Measurements from ENCODE around the gene PPARA. TPM values are rescaled to one million over a fixed set of nuclear protein-coding genes. Genes with fewer than 3 reads are reported as not detected.

The PPARA gene
- total RNA-seq, 1 donor from 2014 or later = 9.3 TPM

DNA sequence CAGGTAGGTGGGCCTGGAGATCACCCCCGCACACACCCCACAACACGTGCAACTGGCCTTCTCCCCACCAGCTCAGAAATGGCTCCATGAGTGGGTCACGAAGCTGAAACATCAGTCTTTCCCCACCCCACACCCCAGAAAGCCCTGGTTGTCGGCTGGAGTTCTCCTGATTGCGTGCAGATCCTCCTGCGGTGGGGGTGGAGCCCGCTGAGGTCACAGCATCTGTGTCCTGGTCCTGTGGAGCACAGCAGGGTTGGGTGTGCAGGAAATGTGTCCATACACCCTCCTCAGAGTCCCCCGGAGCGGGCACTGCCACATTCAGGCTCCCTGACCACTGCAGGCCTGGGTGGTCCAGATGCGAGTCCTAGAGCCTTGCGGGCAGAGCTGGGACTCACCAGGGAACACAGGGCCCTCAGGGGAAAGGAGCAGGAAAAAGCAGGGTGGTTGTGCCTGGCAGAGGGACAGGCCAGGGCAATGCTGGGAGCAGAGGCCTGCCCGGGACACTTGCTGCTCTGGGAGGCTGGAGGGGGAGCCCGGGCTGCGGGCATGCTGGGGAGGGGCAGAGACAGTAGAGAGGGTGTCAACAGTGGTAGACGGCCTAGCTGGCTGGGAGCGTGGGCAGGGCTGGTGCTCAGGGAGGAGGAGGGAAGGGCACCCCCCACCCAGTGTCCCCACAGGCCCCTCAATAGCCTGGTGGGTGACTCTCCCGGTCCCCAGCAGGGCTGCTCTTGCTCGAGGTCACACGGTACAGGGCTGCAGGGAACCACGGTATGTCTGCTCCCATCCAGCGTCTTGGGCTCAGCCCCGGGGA is 42.4 kb upstream of the PPARA start:
- H3K27me3 ChIP-seq (ENCODE audit: control insufficient read depth, insufficient read depth, low read length) = no peaks in the 10 kb centered on the region
- H3K4me3 ChIP-seq (ENCODE audit: low read depth, low read length) = no peak overlapping the region
- TF ChIP-seq, protein P1, sequence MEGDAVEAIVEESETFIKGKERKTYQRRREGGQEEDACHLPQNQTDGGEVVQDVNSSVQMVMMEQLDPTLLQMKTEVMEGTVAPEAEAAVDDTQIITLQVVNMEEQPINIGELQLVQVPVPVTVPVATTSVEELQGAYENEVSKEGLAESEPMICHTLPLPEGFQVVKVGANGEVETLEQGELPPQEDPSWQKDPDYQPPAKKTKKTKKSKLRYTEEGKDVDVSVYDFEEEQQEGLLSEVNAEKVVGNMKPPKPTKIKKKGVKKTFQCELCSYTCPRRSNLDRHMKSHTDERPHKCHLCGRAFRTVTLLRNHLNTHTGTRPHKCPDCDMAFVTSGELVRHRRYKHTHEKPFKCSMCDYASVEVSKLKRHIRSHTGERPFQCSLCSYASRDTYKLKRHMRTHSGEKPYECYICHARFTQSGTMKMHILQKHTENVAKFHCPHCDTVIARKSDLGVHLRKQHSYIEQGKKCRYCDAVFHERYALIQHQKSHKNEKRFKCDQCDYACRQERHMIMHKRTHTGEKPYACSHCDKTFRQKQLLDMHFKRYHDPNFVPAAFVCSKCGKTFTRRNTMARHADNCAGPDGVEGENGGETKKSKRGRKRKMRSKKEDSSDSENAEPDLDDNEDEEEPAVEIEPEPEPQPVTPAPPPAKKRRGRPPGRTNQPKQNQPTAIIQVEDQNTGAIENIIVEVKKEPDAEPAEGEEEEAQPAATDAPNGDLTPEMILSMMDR (IDR thresholded peaks at IDR 0.05; ENCODE audit: insufficient read depth, low read length, poor library complexity, severe bottlenecking) = no peak
- DNase-seq (ENCODE audit: low read depth) = no peak
- H3K36me3 ChIP-seq (ENCODE audit: control insufficient read depth, insufficient read depth, low read length) = peaks cover 3% of the 10 kb centered on the region

DNA sequence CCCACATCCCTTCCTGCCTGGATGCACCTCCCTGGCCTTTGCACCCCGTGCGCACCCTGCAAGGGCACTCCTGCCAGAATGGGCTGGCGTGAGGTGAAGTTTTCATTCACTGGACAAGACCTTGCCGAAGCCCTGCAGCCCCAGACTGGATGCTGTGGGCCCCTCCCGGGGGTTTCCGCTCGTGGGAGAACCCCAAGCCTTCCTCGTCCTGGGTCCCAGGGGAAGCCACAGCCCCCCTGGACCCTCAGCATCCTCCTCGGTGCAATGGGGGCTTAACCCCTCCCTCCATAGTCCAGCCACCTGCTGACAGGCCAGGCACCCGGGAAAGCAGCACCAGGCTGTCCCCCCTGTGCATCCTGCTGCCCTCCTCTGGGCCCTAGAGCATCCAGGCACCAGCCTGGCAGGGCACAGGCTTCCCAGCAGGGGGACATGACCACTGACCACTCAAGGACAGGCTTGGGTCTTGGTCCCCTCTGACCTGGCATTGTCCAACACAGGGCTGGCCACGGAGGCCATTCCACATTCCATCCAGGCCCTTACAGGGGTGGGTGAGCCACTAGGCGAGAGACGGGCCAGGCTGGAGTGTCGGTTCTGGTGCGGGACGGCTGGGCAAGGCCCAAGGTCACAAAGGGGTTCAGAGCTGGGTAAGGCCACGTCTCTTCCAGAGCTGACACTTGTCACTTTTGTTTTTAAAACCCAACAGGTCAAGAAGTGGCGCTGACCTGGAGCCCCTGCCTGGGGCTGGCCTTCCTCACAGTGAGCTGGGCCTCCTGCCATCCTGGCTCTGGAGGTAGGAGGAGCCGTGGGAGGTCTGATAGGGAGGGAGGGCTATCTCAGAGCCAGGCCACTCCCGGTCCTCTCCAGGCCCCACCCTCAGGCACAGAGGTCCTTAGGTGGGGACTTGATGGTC is 41.5 kb upstream of the PPARA start:
- no peak for DNase-seq (ENCODE audit: low read depth)
- TF ChIP-seq, protein P1 (IDR thresholded peaks at IDR 0.05; ENCODE audit: insufficient read depth, low read length, poor library complexity, severe bottlenecking) = no peak
- H3K36me3 ChIP-seq (ENCODE audit: control insufficient read depth, insufficient read depth, low read length) = peaks cover 5% of the 10 kb centered on the region
- no peaks in the 10 kb centered on the region for H3K27me3 ChIP-seq (ENCODE audit: control insufficient read depth, insufficient read depth, low read length)
- no peak overlapping the region for H3K4me3 ChIP-seq (ENCODE audit: low read depth, low read length)

DNA sequence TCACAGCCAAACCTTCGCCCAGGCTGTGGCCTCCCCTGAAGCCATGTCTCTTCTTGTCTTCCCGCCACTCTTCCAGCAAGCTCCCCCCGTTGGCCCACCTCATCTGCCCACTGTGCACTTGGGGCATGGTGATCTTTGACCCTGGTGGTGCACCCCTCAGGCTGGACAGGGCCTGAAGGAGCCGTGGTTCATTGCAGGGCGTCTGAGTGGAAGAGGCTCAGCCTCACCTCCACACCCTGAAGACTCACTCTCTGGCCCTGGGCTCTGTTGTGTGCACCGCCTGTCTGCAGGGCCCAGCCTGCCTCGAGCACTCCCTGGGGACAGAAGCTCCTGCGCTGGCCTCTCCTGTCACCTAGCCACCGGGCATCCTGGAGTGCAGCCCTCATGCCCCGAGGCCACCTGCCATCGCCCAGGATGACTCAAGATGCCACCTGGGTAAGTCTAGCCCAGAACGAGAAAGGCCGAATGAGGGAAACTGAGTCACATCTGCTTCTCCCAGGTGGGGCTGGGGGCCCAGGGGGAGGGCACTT is 40.8 kb upstream of the PPARA start:
- DNase-seq (ENCODE audit: low read depth) = no peak
- Histone ChIP-seq H3K36me3 (ENCODE audit: control insufficient read depth, insufficient read depth, low read length) (peaks cover 5% of the 10 kb centered on the region), H3K27me3 (ENCODE audit: control insufficient read depth, insufficient read depth, low read length) (no peaks in the 10 kb centered on the region), H3K4me3 (ENCODE audit: low read depth, low read length) (no peak overlapping the region)
- TF ChIP-seq, protein P1 (IDR thresholded peaks at IDR 0.05; ENCODE audit: insufficient read depth, low read length, poor library complexity, severe bottlenecking) = no peak

GRCh38 chr22:46110215-46110614 is 40.1 kb upstream of the PPARA start:
- H3K27me3 ChIP-seq (ENCODE audit: control insufficient read depth, insufficient read depth, low read length) = no peaks in the 10 kb centered on the region
- H3K4me3 ChIP-seq (ENCODE audit: low read depth, low read length) = no peak overlapping the region
- no peak for DNase-seq (ENCODE audit: low read depth)
- TF ChIP-seq, protein P1 (IDR thresholded peaks at IDR 0.05; ENCODE audit: insufficient read depth, low read length, poor library complexity, severe bottlenecking) = no peak
- H3K36me3 ChIP-seq (ENCODE audit: control insufficient read depth, insufficient read depth, low read length) = peaks cover 5% of the 10 kb centered on the region

- H3K27me3 ChIP-seq (ENCODE audit: control insufficient read depth, insufficient read depth, low read length) = no peaks in the 10 kb centered on the region
- peaks cover 5% of the 10 kb centered on the region for H3K36me3 ChIP-seq (ENCODE audit: control insufficient read depth, insufficient read depth, low read length)
- DNase-seq (ENCODE audit: low read depth) = no peak
- H3K4me3 ChIP-seq (ENCODE audit: low read depth, low read length) = no peak overlapping the region
- TF ChIP-seq, protein P1 (IDR thresholded peaks at IDR 0.05; ENCODE audit: insufficient read depth, low read length, poor library complexity, severe bottlenecking) = no peak
Observed at GRCh38 chr22:46111645-46112306, 38.5 kb upstream of the PPARA start.

All from kidney epithelial cell (primary cell).